GM08714 (cell line): ENCODE data around the gene OSR1.
A peak's percentile ranks its signal among the peaks of the same experiment; 100 is the strongest.
"Not testable (repeated sequence)": the region's sequence is repeated elsewhere in the genome, so short reads cannot be mapped to it uniquely, and the experiment has no call there.

ENCODE experiments used
- H3K4me3 ChIP-seq: fragments of 200-500 bp; sonication (Bioruptor generic); 2 replicates; pipeline ENCODE4 v1.5.1; 2014; ENCODE audit warnings: mild to moderate bottlenecking, low read length, inconsistent platforms
- ZNF274 ChIP-seq: IDR thresholded peaks from 2 replicates; pipeline ENCODE4 v1.6.1; 2012; ENCODE audit warnings: mild to moderate bottlenecking, low read depth, low read length

OSR1 gene

DNA sequence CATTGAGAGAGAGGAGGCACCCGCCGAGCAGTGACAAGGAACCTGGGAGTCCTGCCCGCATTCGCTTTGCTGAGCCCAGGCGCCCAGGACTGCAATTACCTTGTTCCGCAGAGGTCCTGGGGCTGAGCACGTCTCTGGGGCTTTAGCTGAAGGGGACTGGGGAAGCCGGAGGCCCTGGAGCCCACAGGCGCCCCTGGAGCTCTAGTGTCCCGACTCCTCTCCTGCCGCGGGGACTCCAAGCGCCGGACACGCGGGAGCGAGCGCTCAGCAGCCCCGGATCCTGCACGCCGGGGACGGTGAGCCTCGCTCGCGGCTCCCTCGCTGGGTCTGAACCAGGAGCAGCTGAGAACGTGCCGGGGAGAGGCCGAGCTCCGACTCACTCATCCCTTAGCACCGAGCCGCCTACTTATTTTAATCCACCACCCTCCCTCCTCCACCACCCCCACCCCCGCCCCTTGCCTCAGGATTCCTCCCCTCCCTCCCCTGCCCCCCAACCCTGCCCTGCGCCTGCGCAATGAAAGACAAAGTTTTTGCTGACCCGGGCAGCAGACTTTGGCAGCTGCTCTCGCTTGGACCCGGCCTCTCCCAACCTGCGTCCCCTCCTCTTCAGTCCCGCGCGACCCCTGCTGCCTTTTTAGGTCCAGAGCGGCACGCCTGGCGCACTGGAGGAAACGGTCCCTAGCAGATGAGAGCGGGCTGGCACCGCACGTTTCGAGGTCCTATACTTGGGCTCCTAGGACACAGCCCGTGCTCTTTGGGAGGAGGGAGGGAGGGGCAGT lies at the start of gene OSR1:
Gene OSR1, minus strand, starts transcription at position 382 of the 779 bp plus-strand sequence. CDS start 4,818 bp downstream, outside the sequence.
- no peak within 1 kb of the TSS for H3K4me3 ChIP-seq
- no peak for TF ChIP-seq ZNF274

DNA sequence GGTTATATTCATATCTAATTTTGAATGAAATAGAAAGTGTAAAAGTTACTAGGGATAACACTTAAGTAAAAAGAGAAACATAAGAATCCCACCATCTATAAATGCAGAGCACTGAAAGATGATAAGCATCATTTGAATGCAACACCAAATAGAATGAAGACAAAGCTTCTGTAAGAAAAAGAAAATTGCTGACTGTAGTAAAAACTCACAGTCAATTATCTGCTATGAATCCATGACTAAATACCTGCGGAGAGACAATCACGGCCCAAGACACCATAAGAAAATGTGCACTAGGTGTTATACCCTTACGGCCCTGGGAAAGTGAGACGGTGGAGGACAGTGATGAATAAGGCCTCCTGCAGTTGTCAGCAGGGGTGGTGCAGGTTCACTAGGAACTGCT lies 45.4 kb upstream of the OSR1 start:
- no peak for TF ChIP-seq ZNF274
- H3K4me3 ChIP-seq: no peak overlapping the region

DNA sequence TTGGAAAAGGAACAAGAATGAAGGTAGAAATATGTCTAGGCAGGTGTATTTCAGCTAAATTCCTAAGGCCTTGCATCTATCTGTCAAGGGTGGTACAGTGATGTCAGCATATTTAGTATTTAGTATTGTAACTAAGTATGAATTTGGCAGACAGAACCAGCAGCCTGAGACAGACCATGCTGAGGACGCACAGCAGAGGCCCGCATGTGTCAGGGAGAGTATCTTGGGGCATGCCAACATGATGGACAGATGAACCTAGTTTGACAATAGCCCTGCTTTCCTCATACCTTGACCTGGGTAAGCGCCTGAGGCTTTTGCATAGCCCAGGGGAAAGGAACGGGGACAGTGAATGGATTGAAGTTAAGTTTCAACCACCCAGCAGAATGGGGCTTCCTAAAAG lies 33.8 kb upstream of the OSR1 start:
- TF ChIP-seq ZNF274: no peak

DNA sequence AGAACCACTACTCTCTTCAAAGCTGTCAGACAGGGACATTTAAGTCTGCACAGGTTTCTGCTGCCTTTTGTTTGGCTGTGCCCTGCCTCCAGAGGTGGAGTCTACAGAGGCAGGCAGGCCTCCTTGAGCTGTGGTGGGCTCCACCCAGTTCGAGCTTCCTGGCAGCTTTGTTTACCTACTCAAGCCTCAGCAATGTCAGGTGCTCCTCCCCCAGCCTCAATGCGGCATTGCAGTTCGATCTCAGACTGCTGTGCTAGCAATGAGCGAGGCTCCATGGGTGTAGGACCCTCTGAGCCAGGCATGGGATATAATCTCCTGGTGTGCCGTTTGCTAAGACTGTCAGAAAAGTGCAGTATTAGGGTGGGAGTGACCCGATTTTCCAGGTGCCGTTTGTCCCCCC lies 31.0 kb upstream of the OSR1 start:
- not testable (repeated sequence) for H3K4me3 ChIP-seq

More for the DNA sequence above, 33.8 kb upstream of the OSR1 start:
- no peak overlapping the region for H3K4me3 ChIP-seq

DNA sequence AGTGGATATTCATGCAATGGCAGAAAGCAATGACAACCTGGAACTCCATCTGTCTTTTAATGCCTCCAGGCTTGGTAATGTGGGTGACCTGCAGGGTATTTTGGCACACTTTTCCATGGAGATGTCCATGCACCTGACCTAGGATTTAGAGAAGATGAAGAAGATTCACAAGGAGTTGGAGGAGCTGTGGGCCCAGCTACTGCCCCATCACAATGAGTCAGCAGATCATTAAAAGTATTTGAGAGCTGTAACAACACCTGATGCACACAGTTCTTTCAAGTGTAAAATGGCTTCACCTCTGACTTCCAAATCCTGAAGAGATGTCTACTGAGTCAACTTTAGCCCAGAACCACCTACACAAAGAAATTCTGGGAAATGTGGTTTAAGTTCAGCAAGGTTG lies 22.1 kb upstream of the OSR1 start:
- no peak for TF ChIP-seq ZNF274
- no peak overlapping the region for H3K4me3 ChIP-seq

DNA sequence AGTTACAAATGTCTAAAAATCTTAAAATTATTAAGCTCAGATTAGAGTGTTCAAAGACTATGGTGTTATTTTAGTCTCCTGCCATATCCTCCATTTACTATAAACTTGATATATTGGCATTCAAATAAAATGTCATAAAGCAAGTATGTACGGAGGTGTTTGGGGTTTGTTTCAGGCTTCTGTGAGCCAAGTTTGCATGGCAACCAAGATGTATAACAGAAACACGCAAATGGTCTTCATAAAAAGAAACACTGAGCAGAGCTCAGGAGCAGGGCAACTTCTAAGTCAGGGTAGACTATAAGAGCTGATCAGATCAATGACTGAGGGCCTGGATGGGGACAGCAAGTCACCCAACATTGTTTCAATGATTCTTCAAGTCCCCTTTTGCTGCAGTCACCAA lies 20.5 kb upstream of the OSR1 start:
- no peak overlapping the region for H3K4me3 ChIP-seq
- no peak for TF ChIP-seq ZNF274

DNA sequence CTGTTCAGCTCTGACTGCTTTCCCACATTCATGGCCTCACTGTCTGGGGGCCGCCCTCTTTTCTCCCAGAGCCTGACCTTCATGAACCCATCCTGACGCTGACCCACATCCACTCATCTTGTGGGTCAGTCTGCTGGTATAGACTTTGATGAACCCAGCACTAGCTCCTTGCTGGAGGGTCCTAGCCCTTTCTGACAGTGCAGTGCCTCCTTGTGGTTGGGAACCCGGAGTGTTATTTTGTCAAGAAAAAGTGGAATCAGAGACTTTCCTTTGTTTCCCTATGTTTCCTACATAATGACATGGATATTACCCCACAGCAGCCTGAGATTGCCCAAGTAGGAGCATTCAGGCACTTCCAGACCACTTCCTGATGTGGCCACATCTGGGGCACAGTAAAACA lies 19.3 kb upstream of the OSR1 start:
- no peak for TF ChIP-seq ZNF274
- no peak overlapping the region for H3K4me3 ChIP-seq

DNA sequence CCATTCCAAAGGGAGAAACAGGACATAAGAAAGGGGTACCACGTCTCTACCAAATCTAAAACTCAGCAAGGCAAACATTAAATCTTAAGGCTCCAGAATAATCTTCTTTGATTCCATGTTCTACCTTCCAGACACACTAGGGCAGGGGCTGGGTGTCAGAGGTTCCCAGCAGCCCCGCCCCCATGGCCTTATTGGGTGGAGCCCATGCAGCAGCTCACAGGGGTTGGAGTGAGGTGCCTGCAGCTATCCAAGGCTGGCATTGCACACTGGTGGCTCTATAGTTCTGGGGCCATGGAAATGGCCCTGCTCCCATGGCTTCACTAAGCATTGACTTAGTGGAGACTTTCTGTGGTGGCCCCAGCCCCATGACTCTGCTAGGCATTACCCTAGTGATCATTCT lies 14.9 kb upstream of the OSR1 start:
- no peak for TF ChIP-seq ZNF274
- no peak overlapping the region for H3K4me3 ChIP-seq

DNA sequence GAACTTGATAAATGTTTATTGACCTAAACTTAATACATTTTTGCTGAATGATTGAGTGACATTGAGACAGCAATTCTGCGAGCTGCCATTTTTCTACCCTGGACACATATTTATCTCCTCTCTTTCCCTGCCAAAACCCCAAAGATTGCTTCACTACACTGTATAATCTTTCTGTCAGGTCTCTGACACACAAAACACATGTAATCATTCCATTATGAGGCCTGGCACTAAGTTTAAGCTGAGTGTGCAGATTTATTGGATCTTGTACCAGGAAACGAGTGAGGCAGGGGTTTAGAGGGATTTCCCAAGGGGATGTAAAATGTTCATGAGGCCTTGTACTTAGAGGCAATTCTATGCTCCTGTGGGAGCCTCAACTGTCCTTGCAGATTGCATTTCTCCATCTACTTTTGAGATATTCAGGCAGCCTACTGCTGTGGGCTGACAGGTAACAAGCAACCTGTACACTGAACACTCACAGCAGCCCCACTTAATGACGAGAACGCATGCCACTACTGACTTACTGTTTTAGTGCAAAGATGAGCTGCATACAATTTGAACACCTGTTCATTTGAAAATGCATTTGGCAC lies 13.7 kb upstream of the OSR1 start:
- H3K4me3 ChIP-seq: no peak overlapping the region
- TF ChIP-seq ZNF274: no peak

DNA sequence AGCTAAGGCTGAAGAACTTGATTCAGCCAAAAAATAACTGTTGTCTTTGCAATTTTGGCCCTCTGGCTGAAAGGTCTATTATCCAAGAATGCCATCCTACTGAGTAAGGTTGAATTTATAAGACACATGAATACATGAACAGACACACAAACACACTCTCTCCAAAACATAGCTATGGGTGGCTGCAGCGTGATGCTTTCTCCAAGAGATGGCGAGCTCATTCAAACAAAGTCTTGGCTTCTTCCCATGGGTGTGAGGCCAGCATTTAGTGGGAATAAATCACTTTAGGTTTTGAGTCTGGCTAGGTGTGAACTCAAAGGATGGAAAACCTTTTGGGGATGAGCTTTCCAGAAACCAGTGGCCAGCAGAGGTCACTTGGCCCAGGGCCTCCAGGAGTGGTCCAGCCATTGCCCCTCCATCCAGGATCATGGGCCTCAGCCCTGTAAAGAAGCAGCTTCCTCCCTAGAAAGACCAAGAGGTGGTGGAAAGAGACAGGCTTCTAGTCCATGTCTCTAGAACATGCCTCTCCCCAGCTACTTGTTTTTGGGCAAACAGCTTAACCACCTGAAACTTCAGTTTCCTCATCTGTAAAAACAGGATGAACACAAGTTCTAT lies 11.0 kb upstream of the OSR1 start:
- no peak overlapping the region for H3K4me3 ChIP-seq
- TF ChIP-seq ZNF274: no peak

DNA sequence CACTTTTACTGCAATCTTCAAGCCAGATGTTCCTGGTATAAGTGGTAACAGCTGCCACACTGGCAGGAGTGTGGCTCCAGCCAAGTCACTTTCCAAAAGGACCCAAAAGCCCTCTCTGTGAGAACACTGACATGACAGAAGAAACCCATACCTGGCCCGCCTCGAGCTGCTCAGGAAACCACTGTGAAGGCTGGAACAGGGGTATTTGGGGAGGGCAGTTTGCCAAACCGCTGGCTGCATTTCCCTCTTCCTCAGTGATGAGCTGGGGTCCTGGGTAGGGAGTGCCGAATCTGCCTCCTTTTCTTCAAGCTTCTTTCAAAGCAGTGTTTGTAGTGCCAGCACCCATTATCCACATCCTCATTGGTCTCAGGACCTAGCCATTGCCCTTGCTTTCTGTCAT lies 10.3 kb upstream of the OSR1 start:
- TF ChIP-seq ZNF274: no peak
- no peak overlapping the region for H3K4me3 ChIP-seq

DNA sequence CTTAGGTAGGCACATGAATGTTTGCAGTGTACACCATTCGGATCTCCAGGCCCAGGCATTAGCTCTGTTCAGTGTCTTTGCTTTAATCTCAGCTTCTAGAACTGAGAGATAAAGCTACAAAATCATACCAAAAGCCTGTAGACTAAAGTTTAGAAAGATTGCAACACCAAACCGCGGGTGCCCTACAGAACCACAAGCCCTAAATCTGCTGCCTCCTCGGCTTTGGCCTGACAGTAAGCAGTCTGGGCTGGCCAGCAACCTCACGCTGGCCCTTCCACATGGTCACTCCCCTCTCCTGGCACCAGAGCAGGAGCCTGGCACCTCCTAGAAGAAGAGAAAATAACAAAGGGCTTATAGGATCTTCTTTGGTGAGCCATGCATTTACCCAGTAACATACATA lies 8.9 kb upstream of the OSR1 start:
- TF ChIP-seq ZNF274: no peak
- H3K4me3 ChIP-seq: no peak overlapping the region

DNA sequence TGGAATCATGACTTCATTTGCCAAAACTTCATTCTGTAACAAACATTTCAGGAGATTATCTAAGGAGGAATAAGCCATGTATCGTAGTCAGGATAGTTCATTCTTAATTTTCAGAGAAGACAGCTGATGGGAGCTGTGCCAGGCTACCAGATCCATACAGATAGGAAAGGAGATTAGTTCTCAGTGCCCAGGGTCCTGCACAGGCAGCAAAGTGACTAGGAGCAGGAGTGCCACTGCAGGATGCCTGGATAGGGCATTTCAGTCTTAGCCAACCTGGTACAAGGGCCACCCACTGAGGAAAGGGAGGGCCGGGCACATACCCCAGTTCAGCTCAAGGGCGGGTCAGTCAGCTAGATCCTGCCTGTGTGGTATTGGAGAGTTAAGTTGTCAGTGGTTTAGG lies 6.7 kb upstream of the OSR1 start:
- no peak for TF ChIP-seq ZNF274
- no peak overlapping the region for H3K4me3 ChIP-seq

DNA sequence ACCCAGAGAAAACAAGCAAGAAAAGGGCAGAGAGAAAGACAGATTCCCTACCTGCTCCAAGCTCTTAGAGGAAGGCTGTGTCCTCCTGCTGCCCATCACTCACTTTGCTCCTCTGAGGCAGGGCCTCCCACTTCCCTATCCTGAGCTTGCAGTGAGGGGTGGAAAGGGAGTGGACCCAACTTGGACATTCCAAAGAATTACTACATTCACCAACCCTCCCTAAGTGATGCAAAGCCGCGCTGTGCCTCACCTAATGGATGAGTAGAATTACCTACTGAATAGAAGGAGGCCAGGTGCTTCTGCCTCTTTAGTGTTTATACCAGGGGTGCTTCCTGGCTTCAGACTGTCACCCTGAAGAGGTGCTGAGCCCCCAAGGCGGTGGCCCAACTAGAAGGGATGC lies 5.6 kb upstream of the OSR1 start:
- H3K4me3 ChIP-seq: no peak overlapping the region
- no peak for TF ChIP-seq ZNF274

DNA sequence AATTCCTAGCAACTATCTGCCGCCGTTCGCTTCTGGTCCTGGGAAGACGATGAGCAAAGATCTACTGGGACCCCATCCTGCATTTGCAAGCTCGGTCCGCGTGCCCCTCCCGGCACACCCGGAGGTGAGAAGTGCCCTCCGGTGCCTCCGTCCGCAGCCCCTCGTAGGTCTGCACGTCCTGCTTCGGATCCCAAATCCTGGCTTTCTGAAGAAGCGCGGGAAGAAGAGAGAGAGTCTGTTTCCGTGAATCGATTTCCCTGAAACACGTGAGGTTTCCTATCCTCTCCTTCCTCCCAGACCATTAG lies 5.0 kb upstream of the OSR1 start:
- H3K4me3 ChIP-seq: no peak overlapping the region
- TF ChIP-seq ZNF274: no peak

DNA sequence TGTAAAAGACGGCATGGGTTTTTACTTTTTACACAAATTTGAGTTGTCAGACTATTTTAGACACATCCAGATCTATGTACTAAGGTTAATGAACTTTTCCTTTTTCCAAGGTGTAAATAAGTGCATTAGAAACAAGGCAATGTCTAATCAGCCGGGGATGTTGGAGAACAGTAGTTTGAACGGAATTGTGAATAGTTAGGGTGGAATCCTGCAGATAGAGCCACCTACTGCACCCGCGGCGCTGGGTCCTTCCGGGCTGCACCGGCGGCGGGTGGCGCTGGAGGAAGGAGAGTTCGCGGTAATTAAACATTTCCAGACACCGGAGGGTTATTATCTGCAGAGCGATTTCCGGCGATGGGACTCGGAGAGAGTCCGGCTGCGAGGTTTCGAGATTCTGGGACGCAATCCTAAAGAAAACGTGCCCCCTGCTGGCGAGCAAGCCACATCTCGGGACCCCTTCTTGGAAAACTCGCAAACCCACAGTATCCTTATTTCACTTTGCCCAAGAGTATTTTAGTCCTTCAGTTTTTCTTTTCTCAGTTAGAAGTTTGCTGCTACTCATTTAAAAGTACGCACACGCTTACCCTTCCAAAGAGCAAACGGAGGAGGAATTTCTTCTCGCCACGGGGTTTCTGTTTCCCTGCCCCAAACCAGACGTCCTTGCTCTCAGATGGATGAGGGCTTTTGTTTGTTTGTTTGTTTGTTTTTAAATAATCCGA lies 4.5 kb upstream of the OSR1 start:
- no peak for TF ChIP-seq ZNF274
- peak overlapping the region; percentile 69 for H3K4me3 ChIP-seq
